GM04503 (cell line): ENCODE data around the gene ZNF384.
"Not testable (repeated sequence)": the region's sequence is repeated elsewhere in the genome, so short reads cannot be mapped to it uniquely, and the experiment has no call there.

Experiments
- DNase-seq: peaks from one replicate; pipeline ENCODE4 v3.0.0-alpha.2; 2012; ENCODE audit warnings: low read depth

ZNF384 gene

GRCh38 chr12:6688999-6689882 lies at the start of gene ZNF384:
Gene ZNF384, minus strand, starts transcription at chr12:6689375. Its CDS starts 9,855 bp downstream, at chr12:6679520.
- peak; percentile 96 for DNase-seq

- DNase-seq, result no peak
Measured at GRCh38 chr12:6736754-6737153, 47.6 kb upstream of the ZNF384 start.

GRCh38 chr12:6735448-6736191 lies 46.4 kb upstream of the ZNF384 start:
- peak; percentile 35 for DNase-seq

- no peak for DNase-seq
Measured at GRCh38 chr12:6734506-6735387, 45.6 kb upstream of the ZNF384 start.

- no peak for DNase-seq
Measured at GRCh38 chr12:6730169-6730568, 41.0 kb upstream of the ZNF384 start.

- no peak for DNase-seq
Measured at GRCh38 chr12:6729186-6729585, 40.0 kb upstream of the ZNF384 start.

- no peak for DNase-seq
Measured at GRCh38 chr12:6725350-6725749, 36.2 kb upstream of the ZNF384 start.

GRCh38 chr12:6724409-6724797 lies 35.2 kb upstream of the ZNF384 start:
- peak; percentile 2 for DNase-seq

- DNase-seq, result peak; percentile 80
Measured at GRCh38 chr12:6723607-6724408, 34.6 kb upstream of the ZNF384 start, which contains the start of gene COPS7A. Gene COPS7A, plus strand, starts transcription at chr12:6724046. Its CDS starts 611 bp downstream, at chr12:6724657.

- DNase-seq, result no peak
Measured at GRCh38 chr12:6722863-6723262, 33.7 kb upstream of the ZNF384 start.

- DNase-seq, result no peak
Measured at GRCh38 chr12:6716874-6717437, 27.8 kb upstream of the ZNF384 start.

- not testable (repeated sequence) for DNase-seq
Measured at GRCh38 chr12:6716031-6716873, 27.1 kb upstream of the ZNF384 start.

- no peak for DNase-seq
Measured at GRCh38 chr12:6708960-6709394, 19.8 kb upstream of the ZNF384 start.

- DNase-seq, result not testable (repeated sequence)
Measured at GRCh38 chr12:6708351-6708750, 19.2 kb upstream of the ZNF384 start.

- no peak for DNase-seq
Measured at GRCh38 chr12:6703631-6704030, 14.5 kb upstream of the ZNF384 start.

GRCh38 chr12:6701078-6701768 lies 12.0 kb upstream of the ZNF384 start:
- no peak for DNase-seq

- no peak for DNase-seq
Measured at GRCh38 chr12:6700646-6701051, 11.5 kb upstream of the ZNF384 start, which contains the start of gene PIANP. Gene PIANP, minus strand, starts transcription at chr12:6700815. Its CDS starts 2,754 bp downstream, at chr12:6698061.

- no peak for DNase-seq
Measured at GRCh38 chr12:6699989-6700645, 10.9 kb upstream of the ZNF384 start.
